DOHH2 (cell line): ENCODE measurements around the gene HIPK2.

Experiments used
- H3F3A ChIP-seq: fragments of 200-600 bp; sonication (generic), shearing (Covaris generic); 2 replicates; pipeline ENCODE4 v1.6.0; 2016; ENCODE audit warnings: antibody characterized with exemption, mild to moderate bottlenecking; ENCODE audit not compliant: control insufficient read depth, insufficient read depth
- H3K27ac ChIP-seq: fragments of 200-600 bp; sonication (generic); 2 replicates; pipeline ENCODE4 v1.5.1; 2014; ENCODE audit warnings: low read depth, mild to moderate bottlenecking, low read length, moderate library complexity
- H3K27me3 ChIP-seq: fragments of 200-600 bp; sonication (generic); 2 replicates; pipeline ENCODE4 v1.6.1; 2014; ENCODE audit warnings: mild to moderate bottlenecking, low read length, mixed read lengths; ENCODE audit not compliant: control insufficient read depth
- H3K36me3 ChIP-seq: fragments of 200-600 bp; sonication (generic); 2 replicates; pipeline ENCODE4 v1.6.1; 2014; ENCODE audit warnings: mild to moderate bottlenecking, low read length, moderate library complexity, mixed read lengths; ENCODE audit not compliant: control insufficient read depth
- H3K4me1 ChIP-seq: fragments of 200-600 bp; sonication (generic); 2 replicates; pipeline ENCODE4 v1.6.1; 2014; ENCODE audit warnings: mild to moderate bottlenecking, low read length, mixed read lengths; ENCODE audit not compliant: control insufficient read depth
- H3K4me2 ChIP-seq: fragments of 200-600 bp; sonication (generic); 2 replicates; pipeline ENCODE4 v1.6.0; 2014; ENCODE audit warnings: mild to moderate bottlenecking, low read length, moderate library complexity
- H3K4me3 ChIP-seq: fragments of 200-600 bp; sonication (generic); 2 replicates; pipeline ENCODE4 v1.5.1; 2014; ENCODE audit warnings: mild to moderate bottlenecking, low read length, mixed read lengths
- H3K79me2 ChIP-seq: fragments of 200-600 bp; sonication (generic); 2 replicates; pipeline ENCODE4 v1.6.1; 2014; ENCODE audit warnings: mild to moderate bottlenecking, low read length, mixed read lengths; ENCODE audit not compliant: control insufficient read depth
- H3K9me2 ChIP-seq: fragments of 200-600 bp; sonication (generic); replicated peaks from 2 replicates; pipeline ENCODE4 v1.6.1; 2014; ENCODE audit warnings: mild to moderate bottlenecking, low read length, mixed read lengths; ENCODE audit not compliant: control insufficient read depth
- H3K9me3 ChIP-seq: fragments of 200-600 bp; sonication (generic); 2 replicates; pipeline ENCODE4 v1.6.1; 2014; ENCODE audit warnings: antibody characterized with exemption, low read length, mixed read lengths; ENCODE audit not compliant: control insufficient read depth, insufficient read depth
- H4K20me1 ChIP-seq: fragments of 200-600 bp; sonication (generic); 2 replicates; pipeline ENCODE4 v1.6.0; 2014; ENCODE audit warnings: low read depth, mild to moderate bottlenecking, antibody characterized with exemption, low read length, moderate library complexity; ENCODE audit not compliant: control insufficient read depth, insufficient read depth
- CTCF ChIP-seq: fragments of 200-600 bp; sonication (generic); IDR thresholded peaks from one replicate; pipeline ENCODE4 v1.5.1; 2014; ENCODE audit warnings: antibody characterized with exemption, mild to moderate bottlenecking, low read depth, low read length; ENCODE audit not compliant: poor library complexity, severe bottlenecking
- EZH2phosphoT487 ChIP-seq: fragments of 200-600 bp; sonication (generic); IDR thresholded peaks from 2 replicates; pipeline ENCODE4 v1.6.1; 2017; ENCODE audit warnings: borderline replicate concordance, mild to moderate bottlenecking, antibody characterized with exemption, low read length, moderate library complexity, mixed read lengths

Gene HIPK2

GRCh38 chr7:139735466-139735865 lies 42.3 kb downstream of the HIPK2 start:
- Histone ChIP-seq H3K27me3 (0 out of 2 replicates have a peak, but pooled peaks cover 5% of the 10 kb centered on the region), H3K4me1 (no peaks in the 10 kb centered on the region), H3K36me3 (no peaks in the 10 kb centered on the region), H3K9me3 (no peaks in the 10 kb centered on the region), H3K4me3 (no peak overlapping the region), H3K4me2 (no peak overlapping the region), H3F3A (no peaks in the 10 kb centered on the region), H3K9me2 (no peaks in the 10 kb centered on the region), H3K27ac (no peak overlapping the region), H3K79me2 (no peaks in the 10 kb centered on the region), H4K20me1 (no peaks in the 10 kb centered on the region)
- TF ChIP-seq CTCF: no peak
- no peak for TF ChIP-seq EZH2phosphoT487

DNA sequence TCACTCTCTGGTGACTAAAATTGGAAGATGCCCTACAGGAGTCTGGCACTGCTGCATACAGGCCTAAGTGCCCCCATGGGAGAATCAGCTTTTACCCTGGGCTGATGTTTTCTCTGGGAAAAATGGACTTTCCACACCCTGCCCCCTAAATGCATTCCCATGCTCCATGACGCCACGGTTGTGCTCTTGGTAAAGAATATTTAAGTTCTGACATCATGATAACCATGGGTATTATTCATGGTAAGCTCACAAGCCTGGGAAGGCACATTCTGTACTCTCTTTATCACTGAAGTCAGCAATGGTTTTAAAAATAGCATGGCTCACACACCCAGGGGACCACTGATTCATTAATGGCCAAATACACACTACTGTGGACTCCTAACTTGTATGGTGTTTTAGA lies 43.4 kb downstream of the HIPK2 start:
- Histone ChIP-seq H3K27me3 (0 out of 2 replicates have a peak, but pooled peaks cover 5% of the 10 kb centered on the region), H3K27ac (no peak overlapping the region), H3K79me2 (no peaks in the 10 kb centered on the region), H3K4me2 (no peak overlapping the region), H3K9me3 (no peaks in the 10 kb centered on the region), H3F3A (no peaks in the 10 kb centered on the region), H3K36me3 (no peaks in the 10 kb centered on the region), H3K4me3 (no peak overlapping the region), H3K9me2 (no peaks in the 10 kb centered on the region), H3K4me1 (no peaks in the 10 kb centered on the region), H4K20me1 (no peaks in the 10 kb centered on the region)
- TF ChIP-seq EZH2phosphoT487: no peak
- TF ChIP-seq CTCF: no peak

GRCh38 chr7:139733751-139734150 lies 44.0 kb downstream of the HIPK2 start:
- Histone ChIP-seq H3K4me1 (no peaks in the 10 kb centered on the region), H3K79me2 (no peaks in the 10 kb centered on the region)

More at GRCh38 chr7:139733751-139734150, 44.0 kb downstream of the HIPK2 start:
- Histone ChIP-seq H3K27me3 (0 out of 2 replicates have a peak, but pooled peaks cover 5% of the 10 kb centered on the region), H3K9me2 (no peaks in the 10 kb centered on the region), H3K4me3 (no peak overlapping the region), H3K36me3 (no peaks in the 10 kb centered on the region), H3K9me3 (no peaks in the 10 kb centered on the region), H3K27ac (no peak overlapping the region), H3K4me2 (no peak overlapping the region), H3F3A (no peaks in the 10 kb centered on the region), H4K20me1 (no peaks in the 10 kb centered on the region)
- no peak for TF ChIP-seq CTCF
- no peak for TF ChIP-seq EZH2phosphoT487
